ENCODE measurements around the gene ITGA7. TPM values are rescaled to one million over a fixed set of nuclear protein-coding genes. Genes with fewer than 3 reads are reported as not detected.

ITGA7 gene
- total RNA-seq, 4 donors from 2014 or later, result 118 to 192 (median 146) TPM

DNA sequence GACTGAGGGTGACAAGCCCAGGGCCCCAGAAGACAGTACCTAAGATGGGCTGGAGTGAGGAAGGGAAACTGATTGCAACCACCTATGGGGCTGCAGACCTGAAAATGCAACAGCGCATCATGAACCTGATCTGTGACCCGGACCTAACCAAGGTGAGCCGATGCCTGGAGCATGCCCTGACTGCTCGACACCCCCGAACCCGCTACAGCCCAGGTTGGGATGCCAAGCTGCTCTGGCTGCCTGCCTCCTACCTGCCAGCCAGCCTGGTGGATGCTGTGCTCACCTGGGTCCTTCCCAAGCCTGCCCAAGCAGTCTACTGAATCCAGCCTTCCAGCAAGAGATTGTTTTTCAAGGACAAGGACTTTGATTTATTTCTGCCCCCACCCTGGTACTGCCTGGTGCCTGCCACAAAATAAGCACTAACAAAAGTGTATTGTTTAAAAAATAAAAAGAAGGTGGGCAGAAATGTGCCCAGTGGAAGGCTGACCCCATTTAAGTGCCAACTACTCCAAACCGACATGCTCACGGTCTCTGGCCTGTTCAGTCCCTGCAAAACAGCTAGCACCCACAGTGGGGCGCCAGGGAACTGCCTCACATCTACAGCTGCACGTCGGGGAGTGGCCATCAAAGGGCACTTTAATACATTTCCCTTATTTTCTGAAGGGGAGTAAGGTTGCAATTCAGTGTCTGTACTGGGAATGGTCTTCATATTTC, 16.7 kb upstream of the ITGA7 start:
- peaks cover 0 to 49% (median 6%) of the 10 kb centered on the region in 3 donors for H3K36me3 ChIP-seq
- H3K4me3 ChIP-seq, result no peak overlapping the region
- H3K9me3 ChIP-seq, result no peaks in the 10 kb centered on the region
- WGBS, 2 donors, result 52 to 56% methylated on average over 11 of the region's 11 CpGs
- TF ChIP-seq, protein P1, sequence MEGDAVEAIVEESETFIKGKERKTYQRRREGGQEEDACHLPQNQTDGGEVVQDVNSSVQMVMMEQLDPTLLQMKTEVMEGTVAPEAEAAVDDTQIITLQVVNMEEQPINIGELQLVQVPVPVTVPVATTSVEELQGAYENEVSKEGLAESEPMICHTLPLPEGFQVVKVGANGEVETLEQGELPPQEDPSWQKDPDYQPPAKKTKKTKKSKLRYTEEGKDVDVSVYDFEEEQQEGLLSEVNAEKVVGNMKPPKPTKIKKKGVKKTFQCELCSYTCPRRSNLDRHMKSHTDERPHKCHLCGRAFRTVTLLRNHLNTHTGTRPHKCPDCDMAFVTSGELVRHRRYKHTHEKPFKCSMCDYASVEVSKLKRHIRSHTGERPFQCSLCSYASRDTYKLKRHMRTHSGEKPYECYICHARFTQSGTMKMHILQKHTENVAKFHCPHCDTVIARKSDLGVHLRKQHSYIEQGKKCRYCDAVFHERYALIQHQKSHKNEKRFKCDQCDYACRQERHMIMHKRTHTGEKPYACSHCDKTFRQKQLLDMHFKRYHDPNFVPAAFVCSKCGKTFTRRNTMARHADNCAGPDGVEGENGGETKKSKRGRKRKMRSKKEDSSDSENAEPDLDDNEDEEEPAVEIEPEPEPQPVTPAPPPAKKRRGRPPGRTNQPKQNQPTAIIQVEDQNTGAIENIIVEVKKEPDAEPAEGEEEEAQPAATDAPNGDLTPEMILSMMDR (IDR thresholded peaks at IDR 0.05), result peak; percentile 53 to 65 (median 60)
- TF ChIP-seq EP300 (IDR thresholded peaks at IDR 0.05), result no peak
- TF ChIP-seq POLR2A (IDR thresholded peaks at IDR 0.05), result no peak
- H3K27me3 ChIP-seq, result no peaks in the 10 kb centered on the region
- DNase-seq (ENCODE audit: low spot score in 2 of 2), result peak; percentile 63 to 76
- H3K4me1 ChIP-seq, result peaks cover 0 to 78% (median 57%) of the 10 kb centered on the region in 4 donors
- H3K27ac ChIP-seq, result peak overlapping the region in 3 of 4 donors; percentile 40 to 100 (median 46)

DNA sequence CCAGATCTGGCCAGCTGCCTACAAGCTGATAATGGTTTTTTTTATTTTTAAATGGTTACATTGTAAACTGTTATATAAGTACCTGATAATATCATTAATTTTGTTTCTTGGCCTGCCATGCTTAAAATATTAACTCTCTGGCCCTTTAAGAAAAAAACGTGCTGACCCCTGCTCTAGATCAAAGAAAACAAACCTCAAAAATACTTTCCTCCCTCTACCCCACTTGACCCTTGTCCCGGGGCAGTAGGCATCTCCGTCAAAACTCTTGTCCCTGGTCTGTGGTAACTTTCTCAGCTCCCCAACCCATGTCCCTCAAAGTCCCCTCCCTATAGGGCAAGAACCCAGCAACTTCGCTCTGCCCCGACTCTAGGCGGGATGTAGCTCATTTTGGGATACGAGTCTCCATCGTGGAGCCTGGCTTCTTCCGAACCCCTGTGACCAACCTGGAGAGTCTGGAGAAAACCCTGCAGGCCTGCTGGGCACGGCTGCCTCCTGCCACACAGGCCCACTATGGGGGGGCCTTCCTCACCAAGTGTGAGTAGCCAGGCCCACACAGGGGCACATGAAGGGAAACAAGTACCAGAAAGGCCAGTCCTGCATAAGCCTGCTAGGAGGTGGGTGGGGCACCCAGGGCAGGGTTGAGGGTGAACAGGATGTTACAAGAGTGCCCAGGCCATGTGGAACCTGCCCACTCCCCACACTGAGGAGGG, 16.0 kb upstream of the ITGA7 start:
- H3K4me3 ChIP-seq, result no peak overlapping the region
- H3K9me3 ChIP-seq, result no peaks in the 10 kb centered on the region
- H3K36me3 ChIP-seq, result peaks cover 0 to 49% (median 6%) of the 10 kb centered on the region in 3 donors
- 32 to 34% methylated on average over 10 of the region's 10 CpGs for WGBS, 2 donors
- no peaks in the 10 kb centered on the region for H3K27me3 ChIP-seq
- peak overlapping the region in 3 of 4 donors; percentile 26 to 100 (median 46) for H3K27ac ChIP-seq
- peak in 1 of 2 donors; percentile 11 for TF ChIP-seq EP300 (IDR thresholded peaks at IDR 0.05)
- TF ChIP-seq POLR2A (IDR thresholded peaks at IDR 0.05), result no peak
- DNase-seq (ENCODE audit: low spot score in 2 of 2), result no peak
- peaks cover 0 to 85% (median 63%) of the 10 kb centered on the region in 4 donors for H3K4me1 ChIP-seq

DNA sequence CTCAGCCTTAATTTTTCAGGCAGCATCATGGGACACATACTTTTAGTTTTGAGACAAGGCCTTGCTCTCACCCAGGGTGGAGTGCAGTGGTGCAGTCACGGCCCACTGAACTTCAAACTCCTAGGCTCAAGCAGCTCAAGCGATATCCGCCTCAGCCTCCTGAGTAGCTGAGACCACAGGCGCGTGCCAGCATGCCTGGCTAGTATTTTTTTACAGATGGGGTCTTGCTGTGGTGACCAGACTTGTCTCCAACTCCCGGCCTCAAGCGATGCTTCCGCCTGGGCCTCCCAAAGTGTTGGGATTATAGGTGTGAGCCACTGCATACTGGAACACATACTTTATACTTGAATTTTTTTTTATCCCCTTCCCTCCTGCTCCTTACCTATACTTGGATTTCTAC, 15.2 kb upstream of the ITGA7 start:
- DNase-seq (ENCODE audit: low spot score in 2 of 2), result no peak
- WGBS, 2 donors, result 86 to 92% methylated on average over 8 of the region's 8 CpGs
- TF ChIP-seq POLR2A (IDR thresholded peaks at IDR 0.05), result no peak
- TF ChIP-seq, protein P1 (IDR thresholded peaks at IDR 0.05), result no peak

DNA sequence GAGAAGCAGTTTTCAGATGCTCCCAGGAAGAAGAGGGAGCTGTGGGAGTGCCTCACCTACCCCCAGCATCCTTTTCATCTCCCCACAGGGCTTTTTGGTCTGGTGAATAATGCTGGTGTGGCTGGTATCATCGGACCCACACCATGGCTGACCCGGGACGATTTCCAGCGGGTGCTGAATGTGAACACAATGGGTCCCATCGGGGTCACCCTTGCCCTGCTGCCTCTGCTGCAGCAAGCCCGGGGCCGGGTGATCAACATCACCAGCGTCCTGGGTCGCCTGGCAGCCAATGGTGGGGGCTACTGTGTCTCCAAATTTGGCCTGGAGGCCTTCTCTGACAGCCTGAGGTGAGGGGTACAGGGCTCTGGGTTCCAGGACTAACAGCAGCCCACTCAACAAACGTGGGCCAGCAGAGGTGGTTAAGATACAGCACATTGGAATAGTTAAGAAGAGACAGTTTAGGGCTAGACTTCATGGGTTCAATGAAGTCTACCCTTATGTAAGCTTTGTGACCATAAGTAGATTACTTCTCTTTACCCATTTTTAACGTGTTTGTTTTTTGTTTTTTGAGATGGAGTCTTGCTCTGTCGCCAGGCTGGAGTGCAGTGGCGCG, 14.0 kb upstream of the ITGA7 start:
- peak overlapping the region in 1 of 4 donors; percentile 22 for H3K4me3 ChIP-seq
- H3K27ac ChIP-seq, result peak overlapping the region in 3 of 4 donors; percentile 89 to 94 (median 93)
- H3K4me1 ChIP-seq, result peaks cover 0 to 94% (median 70%) of the 10 kb centered on the region in 4 donors
- no peaks in the 10 kb centered on the region for H3K9me3 ChIP-seq
- 40 to 41% methylated on average over 11 to 14 of the region's 14 CpGs for WGBS, 2 donors
- H3K36me3 ChIP-seq, result peaks cover 0 to 44% (median 6%) of the 10 kb centered on the region in 3 donors
- no peak for DNase-seq (ENCODE audit: low spot score in 2 of 2)
- TF ChIP-seq EP300 (IDR thresholded peaks at IDR 0.05), result no peak
- TF ChIP-seq, protein P1 (IDR thresholded peaks at IDR 0.05), result no peak
- H3K27me3 ChIP-seq, result no peaks in the 10 kb centered on the region

More for the DNA sequence above, 15.2 kb upstream of the ITGA7 start:
- H3K4me1 ChIP-seq, result peaks cover 0 to 93% (median 70%) of the 10 kb centered on the region in 4 donors
- no peaks in the 10 kb centered on the region for H3K9me3 ChIP-seq
- H3K36me3 ChIP-seq, result peaks cover 0 to 49% (median 6%) of the 10 kb centered on the region in 3 donors
- peak overlapping the region in 3 of 4 donors; percentile 26 to 100 (median 46) for H3K27ac ChIP-seq
- no peaks in the 10 kb centered on the region for H3K27me3 ChIP-seq
- no peak overlapping the region for H3K4me3 ChIP-seq

DNA sequence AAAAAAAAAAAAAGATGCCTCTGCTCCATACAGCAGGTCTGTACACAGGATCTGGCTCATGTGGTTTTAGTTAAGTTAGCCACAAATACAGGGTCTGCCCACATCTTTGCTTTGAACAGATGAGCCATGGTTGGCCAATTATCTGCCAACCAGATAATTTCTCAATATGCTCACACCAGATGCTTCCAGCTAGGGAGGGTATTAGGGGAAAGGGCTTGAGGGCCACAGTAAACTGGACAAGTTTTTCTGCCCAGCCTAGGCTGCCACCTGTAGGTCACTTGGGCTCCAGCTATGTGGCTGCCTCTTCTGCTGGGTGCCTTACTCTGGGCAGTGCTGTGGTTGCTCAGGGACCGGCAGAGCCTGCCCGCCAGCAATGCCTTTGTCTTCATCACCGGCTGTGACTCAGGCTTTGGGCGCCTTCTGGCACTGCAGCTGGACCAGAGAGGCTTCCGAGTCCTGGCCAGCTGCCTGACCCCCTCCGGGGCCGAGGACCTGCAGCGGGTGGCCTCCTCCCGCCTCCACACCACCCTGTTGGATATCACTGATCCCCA, 13.3 kb upstream of the ITGA7 start:
- Histone ChIP-seq H3K4me1 (peaks cover 0 to 90% (median 68%) of the 10 kb centered on the region in 4 donors), H3K36me3 (peaks cover 0 to 37% (median 6%) of the 10 kb centered on the region in 3 donors), H3K27ac (peak overlapping the region in 3 of 4 donors; percentile 89 to 94 (median 93)), H3K9me3 (no peaks in the 10 kb centered on the region), H3K4me3 (peak overlapping the region in 1 of 4 donors; percentile 22), H3K27me3 (no peaks in the 10 kb centered on the region)
- WGBS, 2 donors, result 16 to 60% methylated on average over 2 to 9 of the region's 9 CpGs
- DNase-seq (ENCODE audit: low spot score in 2 of 2), result peak; percentile 33 to 51
- TF ChIP-seq POLR2A (IDR thresholded peaks at IDR 0.05) (no peak), EP300 (IDR thresholded peaks at IDR 0.05) (peak in 1 of 2 donors; percentile 47)
- TF ChIP-seq, protein P1 (IDR thresholded peaks at IDR 0.05), result peak; percentile 45 to 72 (median 67)

Data from tibial nerve (tissue), 4 donors.